Brain pericyte (primary cell): ENCODE results near the gene DNER.
"Not testable (repeated sequence)": the region's sequence is repeated elsewhere in the genome, so short reads cannot be mapped to it uniquely, and the experiment has no call there.

ENCODE experiments used
- DNase-seq: peaks from one replicate; pipeline ENCODE4 v3.0.0-alpha.2; 2012; ENCODE audit warnings: low read depth, low spot score

Gene DNER

DNA sequence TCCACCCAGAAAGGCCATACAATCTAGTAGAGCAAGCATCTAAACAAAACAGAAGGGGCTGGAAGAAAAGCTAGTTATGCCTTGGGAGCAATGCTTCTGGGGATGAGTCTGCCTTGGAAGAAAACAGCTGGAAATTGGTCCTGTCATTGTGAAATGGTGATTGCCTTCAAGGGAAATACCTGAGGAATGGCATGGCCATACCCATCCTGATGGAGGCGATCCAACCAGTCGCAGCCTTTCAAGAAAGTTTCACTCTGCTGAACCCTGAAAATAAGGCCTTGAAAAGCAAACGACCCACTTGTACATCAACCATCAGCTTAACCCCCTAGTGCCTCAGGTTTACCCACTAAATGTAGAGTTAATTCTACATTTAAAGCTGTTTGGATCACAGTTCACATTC, 370.7 kb downstream of the DNER start:
- DNase-seq, result no peak

- no peak for DNase-seq
These were observed 372.0 kb downstream of the DNER start for GRCh38 chr2:229342376-229342775.

- DNase-seq, result no peak
These were observed 374.1 kb downstream of the DNER start for GRCh38 chr2:229340086-229340760.

- no peak for DNase-seq
These were observed 374.7 kb downstream of the DNER start for GRCh38 chr2:229339618-229340017.

GRCh38 chr2:229339171-229339570, 375.2 kb downstream of the DNER start:
- DNase-seq, result not testable (repeated sequence)

GRCh38 chr2:229335877-229336346, 378.4 kb downstream of the DNER start:
- DNase-seq, result no peak

DNA sequence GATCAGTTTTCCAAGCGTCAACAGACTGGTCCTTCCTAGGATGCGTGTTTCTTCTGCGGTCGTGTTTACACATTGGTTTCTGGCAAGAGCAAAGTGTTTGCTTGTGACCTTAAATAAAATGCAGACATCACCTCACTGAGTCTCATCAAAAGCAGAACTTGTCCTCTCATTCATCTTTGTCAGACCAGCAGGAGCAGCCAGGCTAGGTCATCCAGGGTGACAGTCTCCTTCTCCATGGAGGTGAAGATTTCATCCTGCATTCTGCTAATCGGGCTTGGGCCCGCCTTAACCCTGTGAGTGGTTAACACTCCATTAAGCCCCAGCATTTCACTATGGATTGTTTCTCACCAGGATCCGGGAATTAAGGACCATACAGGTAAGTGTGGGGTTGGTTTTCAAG, 379.0 kb downstream of the DNER start:
- no peak for DNase-seq

- DNase-seq, result no peak
These were observed 383.4 kb downstream of the DNER start for GRCh38 chr2:229330952-229331351.

DNA sequence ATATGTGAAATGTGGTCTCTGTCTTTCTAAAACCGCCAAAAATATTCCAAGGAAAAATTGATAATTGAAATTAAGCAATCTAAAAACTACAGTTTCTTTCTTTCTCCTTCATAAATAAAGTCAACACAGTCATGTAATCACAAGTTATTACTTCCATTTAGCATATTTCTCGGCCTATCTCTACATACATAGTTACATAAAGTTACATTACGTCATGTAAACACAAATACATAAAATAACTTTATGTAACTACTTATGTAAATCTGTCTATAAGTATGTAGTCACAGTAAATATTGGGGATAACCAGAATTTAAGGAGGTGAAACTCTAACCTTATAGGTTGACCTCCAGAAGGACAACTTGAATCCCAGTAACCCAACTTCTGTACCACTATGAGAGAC, 394.8 kb downstream of the DNER start:
- DNase-seq, result no peak

DNA sequence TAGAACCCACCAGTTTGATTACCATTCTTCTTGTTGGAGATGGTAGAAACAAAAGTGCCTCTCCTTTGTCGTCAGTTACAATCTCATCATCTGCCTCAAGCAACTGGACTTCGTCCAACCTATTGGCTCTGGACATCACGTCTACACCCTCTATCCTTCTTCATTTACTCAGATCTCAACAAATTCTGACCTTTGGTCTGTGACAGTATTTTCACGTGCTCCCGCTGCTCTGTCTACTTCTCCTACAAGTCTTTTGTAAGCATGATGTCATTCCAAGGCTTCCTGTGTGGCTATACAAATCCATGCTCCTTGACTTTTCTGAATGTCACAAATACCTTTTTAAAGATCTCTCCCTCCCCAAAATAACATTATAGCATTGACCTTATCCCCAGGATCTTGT, 400.2 kb downstream of the DNER start:
- no peak for DNase-seq

GRCh38 chr2:229313591-229313990, 400.8 kb downstream of the DNER start:
- no peak for DNase-seq
